ENCODE measurements around the gene RILP.

DNA sequence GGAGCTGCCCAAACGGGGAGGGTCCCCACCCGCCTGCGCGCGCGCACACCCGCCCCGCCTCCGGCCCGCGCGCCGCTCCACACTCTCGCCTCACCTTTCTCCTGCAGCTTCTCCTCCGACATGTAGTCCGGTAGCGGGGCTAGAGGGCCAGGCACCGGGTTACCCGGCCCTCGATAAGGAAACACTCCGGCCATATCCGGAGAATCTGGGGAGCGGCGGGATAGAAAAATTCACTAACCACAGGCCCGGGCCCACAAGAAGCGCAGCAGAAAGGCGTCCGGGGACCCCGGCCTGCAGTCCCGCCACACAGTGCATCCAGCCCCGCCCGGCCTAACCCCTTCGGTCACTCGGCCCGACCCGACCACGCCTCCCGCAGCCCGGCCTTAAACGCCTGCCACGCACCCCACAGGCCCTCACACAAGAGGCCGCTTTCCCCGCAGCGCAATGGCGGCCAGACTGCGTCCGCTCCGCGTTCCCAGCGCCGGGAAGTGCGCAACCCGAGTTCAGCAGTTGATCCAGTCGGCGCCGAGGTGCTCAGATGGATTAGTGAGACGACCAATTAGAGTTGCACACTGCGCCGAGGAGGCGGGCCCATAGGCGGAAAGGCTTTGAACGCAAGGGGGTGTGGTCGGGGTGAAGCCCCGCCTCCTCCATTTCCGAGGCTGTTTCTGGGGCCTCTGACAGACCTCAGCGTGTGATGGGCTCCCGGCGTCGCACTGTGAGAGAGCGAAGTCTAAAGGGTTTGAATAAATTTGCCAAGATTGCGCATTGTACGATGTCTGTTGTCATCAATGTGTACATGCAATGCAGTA is 34.9 kb upstream of the RILP start, which contains the start of gene PRPF8:
- TF ChIP-seq ELF4 (IDR thresholded peaks at IDR 0.05) (no peak; the same call in 1 of the 2 replicates), LEF1 (IDR thresholded peaks at IDR 0.05; ENCODE audit: borderline replicate concordance) (no peak), SUZ12 (IDR thresholded peaks at IDR 0.05) (no peak), ZNF384 (IDR thresholded peaks at IDR 0.05) (no peak), FOXM1 (IDR thresholded peaks at IDR 0.05; ENCODE audit: borderline replicate concordance) (no peak), TARDBP (IDR thresholded peaks at IDR 0.05) (no peak), BHLHE40 (IDR thresholded peaks at IDR 0.05; ENCODE audit: borderline replicate concordance) (no peak), PKNOX1 (IDR thresholded peaks at IDR 0.05) (peak; percentile 98), SP1 (IDR thresholded peaks at IDR 0.05) (no peak), ARNT (IDR thresholded peaks at IDR 0.05) (no peak), FOXK2 (IDR thresholded peaks at IDR 0.05) (no peak), HDGF (IDR thresholded peaks at IDR 0.05; ENCODE audit: borderline replicate concordance) (no peak), NFRKB (IDR thresholded peaks at IDR 0.05) (no peak)

All from HEK293T (cell line).